Neural cell (in vitro differentiated cells): ENCODE data around the gene GNAT2. TPM values are rescaled to one million over a fixed set of nuclear protein-coding genes. Genes with fewer than 3 reads are reported as not detected.

Experiments used
- H2AFZ ChIP-seq: fragments of 200-600, 300-800 bp; sonication (generic), shearing (Covaris generic); 2 replicates; pipeline ENCODE4 v1.6.0; 2014; ENCODE audit warnings: low read depth, mild to moderate bottlenecking, antibody characterized with exemption, low read length, moderate library complexity
- H3F3A ChIP-seq: fragments of 200-600 bp; shearing (Covaris generic); 2 replicates; pipeline ENCODE4 v1.6.1; 2016; ENCODE audit warnings: mild to moderate bottlenecking, moderate library complexity, mixed read lengths, antibody characterized with exemption, low read length; ENCODE audit not compliant: insufficient read depth, poor library complexity, severe bottlenecking
- H3K27ac ChIP-seq: fragments of 200-600, 300-800 bp; sonication (generic), shearing (Covaris generic); 2 replicates; pipeline ENCODE4 v1.5.1; 2014; ENCODE audit warnings: mild to moderate bottlenecking, low read length, moderate library complexity
- H3K27me3 ChIP-seq: fragments of 300-800, 200-600 bp; sonication (generic), shearing (Covaris generic); 2 replicates; pipeline ENCODE4 v1.6.0; 2014; ENCODE audit warnings: mild to moderate bottlenecking, low read depth, low read length, moderate library complexity; ENCODE audit not compliant: insufficient read depth
- H3K36me3 ChIP-seq: fragments of 300-800, 200-600 bp; sonication (generic), shearing (Covaris generic); 2 replicates; pipeline ENCODE4 v1.5.1; 2014; ENCODE audit warnings: mild to moderate bottlenecking, antibody characterized with exemption, low read length, moderate library complexity; ENCODE audit not compliant: insufficient read depth
- H3K4me2 ChIP-seq: fragments of 300-800, 200-600 bp; sonication (generic), shearing (Covaris generic); 2 replicates; pipeline ENCODE4 v1.6.0; 2014; ENCODE audit warnings: mild to moderate bottlenecking, low read length
- H3K4me3 ChIP-seq: fragments of 300-800, 200-600 bp; sonication (generic), shearing (Covaris generic); 2 replicates; pipeline ENCODE4 v1.5.1; 2014; ENCODE audit warnings: mild to moderate bottlenecking, low read length, moderate library complexity
- H3K79me2 ChIP-seq: fragments of 200-600 bp; shearing (Covaris generic); replicated peaks from 2 replicates; pipeline ENCODE4 v1.6.0; 2014; ENCODE audit warnings: mild to moderate bottlenecking, low read length, moderate library complexity; ENCODE audit not compliant: insufficient read depth
- H3K9ac ChIP-seq: fragments of 300-800, 200-600 bp; sonication (generic), shearing (Covaris generic); 2 replicates; pipeline ENCODE4 v1.6.1; 2016; ENCODE audit warnings: mild to moderate bottlenecking, low read length, mixed read lengths
- H3K9me2 ChIP-seq: fragments of 200-600 bp; shearing (Covaris generic); 2 replicates; pipeline ENCODE4 v1.6.1; 2016; ENCODE audit warnings: mild to moderate bottlenecking, low read length, mixed read lengths; ENCODE audit not compliant: insufficient read depth
- H3K9me3 ChIP-seq: fragments of 200-600, 300-800 bp; sonication (generic), shearing (Covaris generic); 2 replicates; pipeline ENCODE4 v1.6.1; 2016; ENCODE audit warnings: mild to moderate bottlenecking, mixed run types, low read length, moderate library complexity, mixed read lengths
- H4K20me1 ChIP-seq: fragments of 200-600 bp; shearing (Covaris generic); 2 replicates; pipeline ENCODE4 v1.6.1; 2016; ENCODE audit warnings: mild to moderate bottlenecking, mixed run types; ENCODE audit not compliant: insufficient read depth
- CTCF ChIP-seq: fragments of 450-650 bp; IDR thresholded peaks from 2 replicates; pipeline ENCODE4 v1.5.1; 2014; ENCODE audit warnings: antibody characterized with exemption, mild to moderate bottlenecking, moderate library complexity; ENCODE audit not compliant: poor library complexity, severe bottlenecking
- EP300 ChIP-seq: fragments of 450-650 bp; conservative IDR thresholded peaks from 2 replicates; pipeline ENCODE4 v1.6.1; 2014; ENCODE audit warnings: antibody characterized with exemption, mild to moderate bottlenecking, moderate library complexity; ENCODE audit not compliant: poor library complexity, severe bottlenecking
- EZH2 ChIP-seq: fragments of 200-600, 300-800 bp; shearing (Covaris generic), sonication (generic); IDR thresholded peaks from 2 replicates; pipeline ENCODE4 v1.6.1; 2014; ENCODE audit warnings: antibody characterized with exemption, low read length, borderline replicate concordance, mild to moderate bottlenecking; ENCODE audit not compliant: insufficient read depth, poor library complexity, severe bottlenecking
- MXI1 ChIP-seq: fragments of 450-650 bp; conservative IDR thresholded peaks from 2 replicates; pipeline ENCODE4 v1.6.1; 2014; ENCODE audit warnings: antibody characterized with exemption, mild to moderate bottlenecking; ENCODE audit not compliant: poor library complexity, severe bottlenecking
- POLR2AphosphoS5 ChIP-seq: IDR thresholded peaks from 2 replicates; pipeline ENCODE4 v1.6.1; 2012
- RAD21 ChIP-seq: fragments of 450-650 bp; conservative IDR thresholded peaks from 2 replicates; pipeline ENCODE4 v1.6.1; 2014; ENCODE audit warnings: antibody characterized with exemption, mild to moderate bottlenecking, moderate library complexity
- SMC3 ChIP-seq: fragments of 450-650 bp; conservative IDR thresholded peaks from 2 replicates; pipeline ENCODE4 v1.6.1; 2014; ENCODE audit warnings: antibody characterized with exemption, mild to moderate bottlenecking, moderate library complexity; ENCODE audit not compliant: poor library complexity
- TAF1 ChIP-seq: IDR thresholded peaks from 2 replicates; pipeline ENCODE4 v1.6.1; 2012; ENCODE audit warnings: low read depth
- polyA plus RNA-seq: library from polyadenylated mRNA; depleted of rRNA; stranded (reverse); fragments of >200 nt; gene quantifications from 2 replicates; pipeline ENCODE4 v1.2.3, GENCODE V29; 2014
- TF ChIP-seq, protein P1 (sequence below): IDR thresholded peaks from 2 replicates; pipeline ENCODE4 v1.6.1; 2012; ENCODE audit warnings: borderline replicate concordance

Gene GNAT2
- polyA plus RNA-seq, 1 donor from 2014 or later = 1.5 TPM

DNA sequence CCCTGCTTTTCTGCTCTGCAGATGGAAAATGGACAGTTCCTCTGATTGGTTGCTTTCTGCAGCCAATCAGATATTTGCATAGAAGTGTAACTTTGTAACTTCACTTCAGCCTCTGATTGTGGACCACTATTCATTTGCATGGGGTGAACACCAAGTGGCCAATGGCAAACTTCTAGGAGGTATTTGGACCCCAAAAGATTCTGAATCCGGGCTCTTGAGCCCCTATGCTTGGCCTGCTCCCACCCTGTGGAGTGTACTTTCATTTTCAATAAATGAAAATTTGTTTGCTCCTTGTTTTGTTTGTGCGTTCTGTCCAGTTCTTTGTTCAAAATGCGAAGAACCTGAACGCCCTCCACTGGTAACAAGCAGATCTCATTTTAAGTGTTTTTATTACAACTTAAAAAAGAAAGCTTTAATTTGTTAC lies 30.1 kb upstream of the GNAT2 start:
- peak; percentile 29 for TF ChIP-seq CTCF
- no peak for TF ChIP-seq EP300
- Histone ChIP-seq H3K79me2 (no peaks in the 10 kb centered on the region), H3F3A (no peaks in the 10 kb centered on the region), H3K27ac (no peak overlapping the region), H3K4me2 (no peak overlapping the region), H3K27me3 (no peaks in the 10 kb centered on the region), H3K9me2 (no peaks in the 10 kb centered on the region), H3K4me3 (no peak overlapping the region), H3K9me3 (no peaks in the 10 kb centered on the region), H3K9ac (no peak overlapping the region), H4K20me1 (no peaks in the 10 kb centered on the region), H2AFZ (no peak overlapping the region), H3K36me3 (no peaks in the 10 kb centered on the region)

DNA sequence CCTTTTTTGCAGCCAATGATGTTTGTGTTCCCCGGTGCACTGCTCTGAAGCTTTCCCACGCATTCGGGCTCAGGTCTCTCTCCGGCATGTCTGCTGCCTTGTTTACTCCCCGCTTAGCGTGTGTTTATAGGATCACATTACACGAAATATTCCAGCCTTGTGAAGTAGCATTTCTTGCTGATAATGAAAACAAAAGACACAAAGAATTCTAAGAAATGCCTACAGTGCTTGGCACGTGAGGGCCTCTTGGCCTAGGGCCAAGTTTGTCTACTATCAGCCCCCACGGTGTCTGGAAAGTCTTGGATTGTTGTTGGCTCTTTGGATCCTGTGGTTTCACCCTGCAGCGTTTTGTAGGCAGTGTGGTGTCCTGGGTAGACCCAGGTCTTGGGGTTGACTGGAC lies 25.3 kb upstream of the GNAT2 start:
- Histone ChIP-seq H4K20me1 (no peaks in the 10 kb centered on the region), H3K27ac (no peak overlapping the region), H2AFZ (no peak overlapping the region), H3K4me2 (no peak overlapping the region), H3K36me3 (no peaks in the 10 kb centered on the region), H3K9ac (no peak overlapping the region), H3F3A (no peaks in the 10 kb centered on the region), H3K4me3 (no peak overlapping the region), H3K79me2 (no peaks in the 10 kb centered on the region), H3K27me3 (no peaks in the 10 kb centered on the region), H3K9me2 (no peaks in the 10 kb centered on the region), H3K9me3 (no peaks in the 10 kb centered on the region)
- TF ChIP-seq POLR2AphosphoS5 = no peak
- no peak for TF ChIP-seq TAF1
- no peak for TF ChIP-seq EZH2
- no peak for TF ChIP-seq SMC3
- TF ChIP-seq, protein P1, sequence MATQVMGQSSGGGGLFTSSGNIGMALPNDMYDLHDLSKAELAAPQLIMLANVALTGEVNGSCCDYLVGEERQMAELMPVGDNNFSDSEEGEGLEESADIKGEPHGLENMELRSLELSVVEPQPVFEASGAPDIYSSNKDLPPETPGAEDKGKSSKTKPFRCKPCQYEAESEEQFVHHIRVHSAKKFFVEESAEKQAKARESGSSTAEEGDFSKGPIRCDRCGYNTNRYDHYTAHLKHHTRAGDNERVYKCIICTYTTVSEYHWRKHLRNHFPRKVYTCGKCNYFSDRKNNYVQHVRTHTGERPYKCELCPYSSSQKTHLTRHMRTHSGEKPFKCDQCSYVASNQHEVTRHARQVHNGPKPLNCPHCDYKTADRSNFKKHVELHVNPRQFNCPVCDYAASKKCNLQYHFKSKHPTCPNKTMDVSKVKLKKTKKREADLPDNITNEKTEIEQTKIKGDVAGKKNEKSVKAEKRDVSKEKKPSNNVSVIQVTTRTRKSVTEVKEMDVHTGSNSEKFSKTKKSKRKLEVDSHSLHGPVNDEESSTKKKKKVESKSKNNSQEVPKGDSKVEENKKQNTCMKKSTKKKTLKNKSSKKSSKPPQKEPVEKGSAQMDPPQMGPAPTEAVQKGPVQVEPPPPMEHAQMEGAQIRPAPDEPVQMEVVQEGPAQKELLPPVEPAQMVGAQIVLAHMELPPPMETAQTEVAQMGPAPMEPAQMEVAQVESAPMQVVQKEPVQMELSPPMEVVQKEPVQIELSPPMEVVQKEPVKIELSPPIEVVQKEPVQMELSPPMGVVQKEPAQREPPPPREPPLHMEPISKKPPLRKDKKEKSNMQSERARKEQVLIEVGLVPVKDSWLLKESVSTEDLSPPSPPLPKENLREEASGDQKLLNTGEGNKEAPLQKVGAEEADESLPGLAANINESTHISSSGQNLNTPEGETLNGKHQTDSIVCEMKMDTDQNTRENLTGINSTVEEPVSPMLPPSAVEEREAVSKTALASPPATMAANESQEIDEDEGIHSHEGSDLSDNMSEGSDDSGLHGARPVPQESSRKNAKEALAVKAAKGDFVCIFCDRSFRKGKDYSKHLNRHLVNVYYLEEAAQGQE = no peak
- no peak for TF ChIP-seq EP300
- TF ChIP-seq CTCF = no peak
- no peak for TF ChIP-seq MXI1
- TF ChIP-seq RAD21 = no peak
